GM13977 (cell line): ENCODE results near the gene OR2AG2.

ENCODE experiments used
- DNase-seq: peaks from one replicate; pipeline ENCODE4 v3.0.0; 2012; ENCODE audit warnings: low spot score
- CTCF ChIP-seq: IDR thresholded peaks from 2 replicates; pipeline ENCODE4 v1.5.1; 2012; ENCODE audit warnings: mild to moderate bottlenecking, control low read depth; ENCODE audit not compliant: insufficient read depth; ENCODE audit errors: extremely low read depth, missing control alignments
- in situ Hi-C: fragments of 300-500 bp; cut with MboI; formaldehyde crosslinking; loops from one replicate; pipeline ENCODE4 v1.12.0; 2022; ENCODE audit warnings: low sequenced_read_pairs, low pct_unique_long_range_greater_than_20kb, mixed read lengths, inconsistent platforms; ENCODE audit not compliant: unreplicated experiment

Gene OR2AG2

GRCh38 chr11:6755303-6755952, 16.3 kb downstream of the OR2AG2 start:
- peak; percentile 27 for DNase-seq
- peak; percentile 81 for TF ChIP-seq CTCF
- in situ Hi-C loops = no loop called here

GRCh38 chr11:6747097-6747668, 24.6 kb downstream of the OR2AG2 start:
- DNase-seq = peak; percentile 7
- in situ Hi-C loops = no loop called here
- TF ChIP-seq CTCF = no peak

- TF ChIP-seq CTCF = no peak
- DNase-seq = no peak
- in situ Hi-C loops = no loop called here
These were observed 25.1 kb downstream of the OR2AG2 start for GRCh38 chr11:6746626-6747025.

GRCh38 chr11:6746086-6746618, 25.6 kb downstream of the OR2AG2 start:
- in situ Hi-C loops = no loop called here
- DNase-seq = peak; percentile 31

GRCh38 chr11:6745465-6746015, 26.2 kb downstream of the OR2AG2 start:
- in situ Hi-C loops = no loop called here
- peak; percentile 24 for DNase-seq
- TF ChIP-seq CTCF = no peak

More at GRCh38 chr11:6746086-6746618, 25.6 kb downstream of the OR2AG2 start:
- TF ChIP-seq CTCF = no peak

GRCh38 chr11:6745018-6745417, 26.8 kb downstream of the OR2AG2 start:
- no peak for TF ChIP-seq CTCF
- no peak for DNase-seq
- in situ Hi-C loops = no loop called here
